Lung (tissue), 12 donors: Measurements from ENCODE around the gene LRRK1. TPM values are rescaled to one million over a fixed set of nuclear protein-coding genes. Genes with fewer than 3 reads are reported as not detected.

Experiments used
- ATAC-seq: fragments of 200-7000 bp; cut with Tn5 transposase; one replicate; pipeline ENCODE4 v1.9.1; 2020; ENCODE audit warnings: moderate number of reproducible peaks; ENCODE audit not compliant: insufficient read depth, low FRiP score
- DNase-seq, 3 donors: peaks; one replicate each; pipeline ENCODE4 v3.0.0-alpha.2; 2013 to 2017
- H3K27ac ChIP-seq, 2 donors: one replicate each; pipeline ENCODE4 v1.5.1; 2013; ENCODE audit warnings: mild to moderate bottlenecking in 2 of 2, moderate library complexity in 2 of 2, control low read depth in 1 of 2, inconsistent platforms in 1 of 2, low read depth in 1 of 2, low read length in 1 of 2
- H3K27me3 ChIP-seq, 3 donors: one replicate each; pipeline ENCODE4 v1.5.1; 2013; ENCODE audit warnings: low read length in 2 of 3; ENCODE audit not compliant: control insufficient read depth in 3 of 3, insufficient read depth in 3 of 3
- H3K36me3 ChIP-seq, 4 donors: one replicate each; pipeline ENCODE4 v1.5.1; 2013; ENCODE audit warnings: low read length in 4 of 4, mild to moderate bottlenecking in 1 of 4, moderate library complexity in 1 of 4; ENCODE audit not compliant: control insufficient read depth in 4 of 4, insufficient read depth in 4 of 4
- H3K4me1 ChIP-seq, 5 donors: one replicate each; pipeline ENCODE4 v1.5.1; 2013; ENCODE audit warnings: low read length in 5 of 5, mild to moderate bottlenecking in 2 of 5, moderate library complexity in 1 of 5; ENCODE audit not compliant: control insufficient read depth in 5 of 5, insufficient read depth in 5 of 5
- H3K4me3 ChIP-seq: one replicate; pipeline ENCODE4 v1.5.1; 2013; ENCODE audit warnings: mild to moderate bottlenecking, control low read depth, moderate library complexity
- H3K9ac ChIP-seq, 2 donors: one replicate each; pipeline ENCODE4 v1.5.1; 2013; ENCODE audit warnings: low read length in 2 of 2, control low read depth in 1 of 2; ENCODE audit not compliant: insufficient read depth in 1 of 2
- H3K9me3 ChIP-seq, 4 donors: one replicate each; pipeline ENCODE4 v1.5.1; 2013; ENCODE audit warnings: low read length in 3 of 4, mild to moderate bottlenecking in 1 of 4, moderate library complexity in 1 of 4; ENCODE audit not compliant: control insufficient read depth in 4 of 4, insufficient read depth in 3 of 4
- CTCF ChIP-seq: IDR thresholded peaks from 2 replicates; pipeline ENCODE4 v1.5.1; 2012; ENCODE audit warnings: mild to moderate bottlenecking; ENCODE audit errors: control extremely low read depth, extremely low read depth
- WGBS, 2 donors: extraction: QIAGEN DNeasy Blood & Tissue Kit; methylation state at CpG; one replicate each; pipeline ENCODE4 v1.1.7; 2013; 5-methylcytosine and 5-hydroxymethylcytosine counted together
- polyA plus RNA-seq, 2 donors: library from polyadenylated mRNA; stranded (reverse); fragments of 200-250 nt; gene quantifications; one replicate each; pipeline ENCODE4 v1.2.1, GENCODE V29; 2013
- total RNA-seq, 2 donors: library from RNA; depleted of rRNA in 1 of 2; stranded (reverse); fragments of >200 nt in 1 of 2; gene quantifications; one replicate each; pipeline ENCODE4 v1.2.1, GENCODE V29; 2014 to 2021
- donor health status: control.
- donor health status: control.
- donor health status: Bipolar disorder and iron deficiency.
- donor health status: healthy.
- donor health status: DM: yes; HTN: yes; CAD: no.

Gene LRRK1
- total and polyA plus RNA-seq, 4 donors = 5.7 to 22.9 (median 9.7) TPM

- no peak overlapping the region for H3K9ac ChIP-seq
Measured at GRCh38 chr15:100920516-100921135, 1.5 kb downstream of the LRRK1 start.

GRCh38 chr15:100922192-100923040 is 3.3 kb downstream of the LRRK1 start:
- H3K9ac ChIP-seq = no peak overlapping the region
- H3K4me1 ChIP-seq = peaks cover 0 to 11% (median 0%) of the 10 kb centered on the region in 5 donors
- H3K36me3 ChIP-seq = peaks cover 0 to 4% (median 0%) of the 10 kb centered on the region in 4 donors
- DNase-seq (no peak), ATAC-seq (no peak)
- peaks cover 0 to 52% (median 34%) of the 10 kb centered on the region in 3 donors for H3K27me3 ChIP-seq
- H3K27ac ChIP-seq = no peak overlapping the region
- 38 to 56% methylated on average over 13 of the region's 13 CpGs for WGBS, 2 donors
- H3K9me3 ChIP-seq = no peaks in the 10 kb centered on the region
- TF ChIP-seq CTCF = no peak
- H3K4me3 ChIP-seq = no peak overlapping the region

More at GRCh38 chr15:100920516-100921135, 1.5 kb downstream of the LRRK1 start:
- peaks cover 0 to 1% (median 0%) of the 10 kb centered on the region in 4 donors for H3K36me3 ChIP-seq
- peaks cover 0 to 11% (median 0%) of the 10 kb centered on the region in 5 donors for H3K4me1 ChIP-seq
- ATAC-seq (no peak), DNase-seq (no peak)
- 89 to 91% methylated on average over 8 of the region's 8 CpGs for WGBS, 2 donors
- H3K4me3 ChIP-seq = no peak overlapping the region
- H3K27ac ChIP-seq = no peak overlapping the region
- TF ChIP-seq CTCF = no peak
- no peaks in the 10 kb centered on the region for H3K9me3 ChIP-seq
- H3K27me3 ChIP-seq = peaks cover 0 to 55% (median 37%) of the 10 kb centered on the region in 3 donors

DNA sequence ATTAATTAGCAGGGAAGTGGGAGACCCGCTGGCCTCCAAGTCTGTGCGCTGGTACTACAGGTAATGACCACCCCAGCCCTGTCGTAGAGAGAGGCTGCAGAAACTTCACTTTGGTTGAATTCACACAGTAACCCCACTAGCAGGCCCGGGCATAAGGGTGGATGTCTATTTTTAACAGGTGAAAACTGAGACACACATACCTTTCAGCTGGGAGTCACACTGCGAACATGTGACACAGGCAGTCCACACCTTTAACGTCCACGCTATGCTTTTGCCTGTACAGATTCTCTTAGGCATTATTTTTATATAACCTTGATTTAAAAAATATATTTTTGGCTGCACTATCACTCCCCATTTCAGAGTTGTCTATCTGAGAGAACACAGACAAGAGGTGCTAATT is 3.9 kb downstream of the LRRK1 start:
- Histone ChIP-seq H3K27ac (no peak overlapping the region), H3K9me3 (no peaks in the 10 kb centered on the region), H3K4me1 (peaks cover 0 to 11% (median 0%) of the 10 kb centered on the region in 5 donors), H3K27me3 (peaks cover 0 to 45% (median 27%) of the 10 kb centered on the region in 3 donors), H3K4me3 (no peak overlapping the region), H3K36me3 (peaks cover 0 to 4% (median 0%) of the 10 kb centered on the region in 4 donors), H3K9ac (no peak overlapping the region)
- DNase-seq (no peak), ATAC-seq (no peak)
- 91 to 92% methylated on average over 7 of the region's 7 CpGs for WGBS, 2 donors
- TF ChIP-seq CTCF = no peak
